HCT116 (cell line): ENCODE measurements around the gene CDKAL1. TPM values are rescaled to one million over a fixed set of nuclear protein-coding genes. Genes with fewer than 3 reads are reported as not detected.

Experiments used
- ATAC-seq: fragments of 200-7000 bp; cut with Tn5 transposase; 2 replicates; pipeline ENCODE4 v1.9.1; 2020; ENCODE audit warnings: mild to moderate bottlenecking, moderate library complexity
- BruUV-seq: library from RNA; stranded (reverse); fragments of 400-500 nt; replicated peaks from 2 replicates; lab custom pipeline; 2021; lab: Mats Ljungman, UMichigan
- CTCF ChIA-PET: fragments of 300-600 bp; sonication (Branson Sonifier 250); formaldehyde crosslinking; loops from one replicate; lab custom pipeline; 2021; ENCODE audit warnings: antibody characterized with exemption; lab: Charles Lee
- POLR2A ChIA-PET: fragments of 300-600, 350-600 bp; sonication (Branson Sonifier 250); formaldehyde crosslinking; loops from one replicate; lab custom pipeline; 2021; ENCODE audit warnings: antibody characterized with exemption; lab: Charles Lee
- RAD21 ChIA-PET, 2 experiments: fragments of 300-600 bp; sonication (Branson Sonifier 250); formaldehyde crosslinking; loops; one replicate each; lab custom pipeline; 2023; ENCODE audit warnings: low total read pairs in 2 of 2; ENCODE audit not compliant: uncharacterized antibody in 2 of 2, unreplicated experiment in 2 of 2, low non-redundant PET in 1 of 2; lab: Charles Lee
- DNase-seq: peaks from one replicate; pipeline ENCODE4 v3.0.0-alpha.2; 2010; ENCODE audit warnings: low read depth, low spot score
- H2AFZ ChIP-seq: fragments of 200-600 bp; shearing (Covaris generic), sonication (generic); 2 replicates; pipeline ENCODE4 v1.6.1; 2017; ENCODE audit warnings: low read depth, mixed run types, mixed read lengths, antibody characterized with exemption, low read length; ENCODE audit not compliant: poor library complexity, severe bottlenecking
- H3K27ac ChIP-seq: 2 replicates; pipeline ENCODE4 v1.5.1; 2012; ENCODE audit warnings: low read depth, low read length
- H3K27me3 ChIP-seq: fragments of 200-600 bp; sonication (generic); 2 replicates; pipeline ENCODE4 v1.6.1; 2016; ENCODE audit warnings: mixed run types, low read length, mixed read lengths; ENCODE audit not compliant: insufficient read depth
- H3K36me3 ChIP-seq, 2 experiments: fragments of 200-500 bp in 1 of 2; fragments of 200-600 bp in 1 of 2; sonication (Bioruptor generic) in 1 of 2; sonication (generic) in 1 of 2; 2 replicates each; pipeline versions ENCODE4 v1.5.1 to v1.6.1; 2014 to 2016; ENCODE audit warnings: low read length in 2 of 2, inconsistent platforms in 1 of 2, mixed read lengths in 1 of 2, mixed run types in 1 of 2; ENCODE audit not compliant: insufficient read depth in 2 of 2, control insufficient read depth in 1 of 2
- H3K4me1 ChIP-seq, 2 experiments: fragments of 200-600 bp in 1 of 2; sonication (generic) in 1 of 2; 2 replicates each; pipeline versions ENCODE4 v1.5.1 to v1.6.1; 2012 to 2017; ENCODE audit warnings: low read length in 2 of 2, inconsistent platforms in 1 of 2, mild to moderate bottlenecking in 1 of 2, mixed read lengths in 1 of 2, mixed run types in 1 of 2, moderate library complexity in 1 of 2; ENCODE audit not compliant: insufficient read depth in 2 of 2, control insufficient read depth in 1 of 2
- H3K4me2 ChIP-seq: fragments of 200-600 bp; sonication (generic); 2 replicates; pipeline ENCODE4 v1.6.1; 2017; ENCODE audit warnings: mixed run types, low read length, mixed read lengths
- H3K4me3 ChIP-seq, 2 experiments: fragments of 200-600 bp in 1 of 2; sonication (generic) in 1 of 2; replicated peaks in 1 of 2; 2 replicates each; pipeline ENCODE4 v1.5.1; 2011 to 2016; ENCODE audit warnings: low read length in 2 of 2, control low read depth in 1 of 2, low read depth in 1 of 2, mild to moderate bottlenecking in 1 of 2, mixed read lengths in 1 of 2, mixed run types in 1 of 2
- H3K79me2 ChIP-seq: fragments of 200-600 bp; sonication (generic); 2 replicates; pipeline ENCODE4 v1.6.1; 2017; ENCODE audit warnings: mild to moderate bottlenecking, mixed run types, low read length, moderate library complexity, mixed read lengths; ENCODE audit not compliant: insufficient read depth
- H3K9ac ChIP-seq: fragments of 200-600 bp; sonication (generic); 2 replicates; pipeline ENCODE4 v1.6.1; 2016; ENCODE audit warnings: low read length, mixed read lengths
- H3K9me2 ChIP-seq: fragments of 200-600 bp; sonication (generic), shearing (Covaris generic); 2 replicates; pipeline ENCODE4 v1.6.1; 2017; ENCODE audit warnings: mixed run types, mild to moderate bottlenecking, moderate library complexity; ENCODE audit not compliant: insufficient read depth
- H3K9me3 ChIP-seq, 2 experiments: fragments of 200-500 bp in 1 of 2; fragments of 200-600 bp in 1 of 2; sonication (Bioruptor generic) in 1 of 2; sonication (generic) in 1 of 2; 2 replicates each; pipeline ENCODE4 v1.6.1; 2014 to 2017; ENCODE audit warnings: low read length in 2 of 2, mixed read lengths in 2 of 2, inconsistent platforms in 1 of 2, low read depth in 1 of 2, mild to moderate bottlenecking in 1 of 2, mixed run types in 1 of 2, moderate library complexity in 1 of 2; ENCODE audit not compliant: control insufficient read depth in 1 of 2, insufficient read depth in 1 of 2
- H4K20me1 ChIP-seq: fragments of 200-600 bp; sonication (generic), shearing (Covaris generic); 2 replicates; pipeline ENCODE4 v1.6.1; 2017; ENCODE audit warnings: mixed run types, mild to moderate bottlenecking, moderate library complexity; ENCODE audit not compliant: insufficient read depth
- CBX3 ChIP-seq: IDR thresholded peaks from 2 replicates; pipeline ENCODE4 v1.6.1; 2012; ENCODE audit warnings: low read depth
- ELF1 ChIP-seq: IDR thresholded peaks from 2 replicates; pipeline ENCODE4 v1.6.1; 2012; ENCODE audit warnings: low read depth, borderline replicate concordance
- EZH2 ChIP-seq: fragments of 200-600 bp; sonication (generic); IDR thresholded peaks from 2 replicates; pipeline ENCODE4 v1.6.1; 2017; ENCODE audit warnings: antibody characterized with exemption, mixed run types
- TCF7L2 ChIP-seq: IDR thresholded peaks from 2 replicates; pipeline ENCODE4 v1.7.0; 2011; ENCODE audit warnings: borderline replicate concordance, inconsistent platforms; ENCODE audit not compliant: insufficient read depth, insufficient read length; ENCODE audit errors: extremely low read depth
- ZBTB33 ChIP-seq: IDR thresholded peaks from 2 replicates; pipeline ENCODE4 v1.6.1; 2011; ENCODE audit warnings: mild to moderate bottlenecking, low read length, moderate library complexity; ENCODE audit not compliant: insufficient replicate concordance; ENCODE audit errors: extremely low read depth
- ZFX ChIP-seq: fragments of 450-650 bp; IDR thresholded peaks from 2 replicates; pipeline ENCODE4 v1.6.1; 2017
- intact Hi-C: fragments of 100-400 bp; cut with micrococcal nuclease; formaldehyde crosslinking; loops from 2 replicates; pipeline ENCODE4 v1.10.0; 2022
- total RNA-seq: library from RNA; stranded (reverse); gene quantifications from one replicate; pipeline ENCODE4 v1.2.1, GENCODE V29; 2021; ENCODE audit not compliant: unreplicated experiment
- TF ChIP-seq, protein P1 (sequence below): IDR thresholded peaks from 2 replicates; pipeline ENCODE4 v1.6.1; 2012

Gene CDKAL1
- total RNA-seq, 1 experiment from 2014 or later: 14.9 TPM

GRCh38 chr6:20620043-20620442 is 85.8 kb downstream of the CDKAL1 start:
- no peak for DNase-seq
- BruUV-seq: no TSS peak
- POLR2A ChIA-PET: no interaction called here

More at GRCh38 chr6:20620043-20620442, 85.8 kb downstream of the CDKAL1 start:
- intact Hi-C loops: no loop called here
- no peak for TF ChIP-seq EZH2
- TF ChIP-seq CBX3: no peak
- TF ChIP-seq ELF1: no peak
- no peak for TF ChIP-seq TCF7L2
- no peak for TF ChIP-seq ZBTB33
- TF ChIP-seq, protein P1, sequence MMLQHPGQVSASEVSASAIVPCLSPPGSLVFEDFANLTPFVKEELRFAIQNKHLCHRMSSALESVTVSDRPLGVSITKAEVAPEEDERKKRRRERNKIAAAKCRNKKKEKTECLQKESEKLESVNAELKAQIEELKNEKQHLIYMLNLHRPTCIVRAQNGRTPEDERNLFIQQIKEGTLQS: no peak
- no peak for TF ChIP-seq ZFX
- ATAC-seq: no peak
- Histone ChIP-seq H2AFZ (no peak overlapping the region), H3K27ac (no peak overlapping the region), H3K9ac (no peak overlapping the region), H3K27me3 (no peaks in the 10 kb centered on the region), H3K79me2 (no peaks in the 10 kb centered on the region), H4K20me1 (peaks cover 6% of the 10 kb centered on the region; the same call in 1 of the 2 replicates), H3K9me3 (no peaks in the 10 kb centered on the region), H3K4me2 (no peak overlapping the region), H3K4me3 (no peak overlapping the region), H3K9me2 (no peaks in the 10 kb centered on the region), H3K4me1 (no peaks in the 10 kb centered on the region), H3K36me3 (no peaks in the 10 kb centered on the region)
- CTCF ChIA-PET: no interaction called here
- RAD21 ChIA-PET: no interaction called here
